GM18502 (cell line): Measurements from ENCODE around the gene DHFR.

ENCODE experiments used
- ATAC-seq: cut with Tn5 transposase; IDR thresholded peaks from one replicate; pipeline ENCODE4 v1.9.1; 2021; ENCODE audit warnings: mild to moderate bottlenecking; ENCODE audit not compliant: unreplicated experiment, poor library complexity

The DHFR gene

DNA sequence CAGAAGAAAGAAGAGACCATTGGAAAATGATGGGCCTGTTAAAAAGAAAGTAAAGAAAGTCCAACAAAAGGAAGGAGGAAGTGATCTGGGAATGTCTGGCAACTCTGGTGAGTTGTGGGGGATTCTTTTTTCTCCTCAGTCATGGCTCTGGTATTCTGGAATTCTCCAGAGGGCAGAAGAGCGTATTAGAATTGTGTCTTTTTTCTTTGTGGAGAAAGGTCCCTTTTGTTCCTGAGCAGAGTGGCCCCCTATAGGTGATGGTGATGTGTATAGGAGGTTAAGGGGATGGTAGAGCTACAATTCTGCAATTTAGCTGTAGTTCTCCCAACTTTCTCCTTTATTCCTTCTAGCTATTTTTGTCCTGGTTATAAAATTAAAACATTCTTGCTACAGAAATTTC lies 1.6 kb upstream of the DHFR start:
- no peak for ATAC-seq

DNA sequence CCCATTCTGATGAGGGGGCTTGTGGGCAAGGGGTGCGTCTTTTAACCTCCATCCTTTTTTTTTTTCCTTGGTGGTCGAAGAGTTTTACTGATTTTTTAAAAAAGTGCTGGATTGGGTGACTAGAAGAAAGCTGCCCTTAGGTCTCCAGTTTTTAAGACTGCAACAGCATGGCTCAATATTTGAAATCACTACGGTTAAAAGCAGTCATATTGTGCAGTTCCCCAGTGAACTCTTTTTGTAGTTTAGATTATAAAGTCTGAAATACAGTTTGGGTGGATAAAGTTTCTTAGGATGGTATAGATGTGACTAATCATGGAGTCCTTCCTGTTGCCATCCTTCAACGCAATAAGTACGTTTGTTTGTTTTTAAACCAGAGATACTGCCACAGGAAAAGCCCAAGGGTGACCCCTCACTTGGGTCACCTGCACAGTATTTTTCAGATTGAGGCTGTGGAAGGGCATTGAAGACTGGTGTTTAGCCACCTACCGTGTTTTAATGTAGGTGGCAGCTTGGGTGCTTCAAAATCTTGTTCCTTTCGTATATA lies 520 bp upstream of the DHFR start:
- no peak for ATAC-seq

DNA sequence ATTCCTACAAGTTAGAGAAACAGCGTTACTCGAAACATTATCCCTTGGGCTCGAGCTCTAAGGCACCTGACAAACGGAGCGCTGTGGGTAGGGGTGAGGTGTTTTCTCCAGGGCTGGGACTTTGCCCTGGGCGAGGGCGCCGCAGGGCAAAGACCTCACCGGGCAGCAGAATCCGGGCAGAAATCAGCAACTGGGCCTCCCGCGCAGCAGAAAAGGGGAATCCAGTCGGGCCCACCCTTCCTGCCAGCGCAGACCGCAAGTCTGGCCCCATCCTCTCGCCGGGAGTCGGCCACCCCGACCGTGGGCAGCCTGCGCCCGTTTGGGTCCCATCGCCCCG lies 761 bp downstream of the DHFR start:
- peak; percentile 0 for ATAC-seq

- no peak for ATAC-seq
These were observed 1.3 kb downstream of the DHFR start for GRCh38 chr5:80653502-80653901.

DNA sequence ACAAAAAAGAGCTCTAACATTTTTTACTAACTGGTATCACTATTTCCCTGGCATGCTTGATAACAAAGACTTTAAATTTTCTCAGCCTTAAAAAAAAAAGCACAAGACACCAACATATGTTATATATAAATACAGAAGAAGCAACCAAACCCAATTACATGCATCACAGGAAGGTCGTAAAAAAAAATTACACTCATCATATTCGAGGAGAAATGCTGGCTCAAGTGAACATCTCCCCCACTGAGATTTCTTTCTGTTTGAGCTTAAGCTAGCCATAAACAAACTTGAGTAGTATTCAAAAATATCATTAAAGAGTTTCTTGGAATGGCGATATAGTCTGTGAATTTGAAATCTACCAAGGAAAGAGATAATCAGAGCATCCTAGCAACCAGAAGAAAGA lies 7.9 kb downstream of the DHFR start:
- no peak for ATAC-seq

- no peak for ATAC-seq
These were observed 9.9 kb downstream of the DHFR start for GRCh38 chr5:80644900-80645299.

DNA sequence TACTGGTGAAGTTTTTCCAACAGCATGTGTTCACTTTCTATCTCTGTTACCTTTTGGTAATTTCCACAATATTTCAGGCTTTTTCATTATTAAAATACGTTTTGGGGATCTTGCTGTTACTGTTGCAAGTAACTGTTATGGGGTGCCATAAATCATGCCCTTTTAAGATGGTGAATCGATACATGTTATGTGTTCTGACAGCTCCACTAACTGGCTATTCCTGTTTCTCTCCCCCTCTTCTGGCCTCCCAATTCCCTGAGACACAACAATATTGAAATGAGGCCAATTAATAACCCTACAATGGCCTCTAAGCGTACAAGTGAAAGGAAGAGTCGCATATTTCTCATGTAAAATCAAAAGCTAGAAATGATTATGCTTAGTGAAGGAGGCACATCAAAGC lies 13.4 kb downstream of the DHFR start:
- ATAC-seq: no peak

DNA sequence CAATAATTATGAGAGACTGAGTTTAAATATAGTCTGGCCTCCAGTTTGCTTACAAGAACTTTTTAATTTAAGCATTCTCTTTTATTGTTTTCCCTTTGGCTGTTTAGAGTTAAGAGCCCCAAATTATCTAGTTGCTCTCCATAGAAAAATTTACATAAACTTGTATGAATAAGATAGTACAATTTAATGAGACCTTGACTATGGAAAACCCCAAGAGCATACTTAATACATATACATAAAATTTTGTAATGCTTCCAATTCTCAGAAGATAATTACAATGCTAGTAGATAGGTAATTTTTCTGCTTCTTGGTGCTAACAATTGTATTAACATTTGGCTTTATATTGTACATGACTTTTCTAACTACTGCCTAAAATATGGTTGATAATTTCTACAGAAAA lies 20.6 kb downstream of the DHFR start:
- ATAC-seq: no peak

DNA sequence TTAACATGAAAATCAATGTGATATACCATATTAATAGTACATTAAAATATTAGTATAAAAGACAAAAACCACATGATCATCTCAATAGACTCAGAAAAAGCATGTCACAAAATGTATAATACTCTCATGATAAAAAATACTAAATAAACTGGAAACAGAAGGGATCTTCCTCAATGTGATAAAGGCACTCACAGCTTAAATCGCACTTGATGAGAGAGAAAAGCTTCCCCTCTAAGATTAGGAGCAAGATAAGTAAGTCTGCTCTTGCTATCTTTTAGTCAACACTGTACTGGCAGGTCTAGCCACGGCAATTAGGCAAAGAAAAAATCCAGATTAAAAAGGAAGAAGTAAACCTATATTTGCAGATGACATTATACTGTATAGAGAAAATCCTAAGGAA lies 22.1 kb downstream of the DHFR start:
- ATAC-seq: no peak

- ATAC-seq: no peak
These were observed 23.2 kb downstream of the DHFR start for GRCh38 chr5:80631278-80632259.

GRCh38 chr5:80629281-80629680 lies 25.5 kb downstream of the DHFR start:
- no peak for ATAC-seq

- no peak for ATAC-seq
These were observed 29.6 kb downstream of the DHFR start for GRCh38 chr5:80625230-80625629.

- ATAC-seq: no peak
These were observed 30.8 kb downstream of the DHFR start for GRCh38 chr5:80623999-80624398.

DNA sequence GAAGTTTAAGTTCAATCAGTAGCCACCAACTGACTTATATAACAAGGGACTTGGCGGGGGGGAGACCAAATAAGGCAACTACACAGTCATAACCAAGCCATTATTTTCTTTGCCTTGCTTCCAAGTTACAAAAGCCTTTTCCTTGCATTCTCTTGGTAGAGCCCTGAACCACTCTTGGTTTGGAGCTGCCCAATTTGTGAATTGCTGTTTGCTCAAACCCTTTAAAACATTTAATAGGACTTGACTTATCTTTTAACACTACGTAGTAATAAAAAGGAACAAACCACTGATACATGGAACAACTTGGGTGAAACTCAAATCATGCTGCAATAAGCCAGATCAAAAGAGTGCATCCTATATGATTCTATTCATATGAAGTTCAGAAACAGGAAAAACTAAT lies 32.0 kb downstream of the DHFR start:
- no peak for ATAC-seq

DNA sequence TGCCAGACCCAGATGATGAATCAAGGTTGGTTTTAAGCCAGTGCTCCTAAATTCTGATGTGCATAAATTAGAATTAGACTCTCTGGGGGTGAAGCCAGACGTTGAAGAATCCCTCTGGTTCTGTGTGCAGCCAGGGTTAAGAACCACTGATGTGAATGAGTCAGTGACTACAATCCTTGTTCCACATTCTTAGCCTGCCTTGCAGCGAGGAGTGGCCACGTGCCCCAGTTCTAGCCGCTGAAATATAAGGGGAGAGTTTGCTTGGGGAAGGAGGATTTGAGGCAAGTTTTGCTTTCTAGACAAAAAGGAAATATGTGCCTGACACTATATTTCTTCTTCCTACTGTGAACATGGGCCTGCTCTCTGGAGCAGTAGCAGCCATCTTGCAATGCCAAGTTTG lies 34.6 kb downstream of the DHFR start:
- no peak for ATAC-seq

DNA sequence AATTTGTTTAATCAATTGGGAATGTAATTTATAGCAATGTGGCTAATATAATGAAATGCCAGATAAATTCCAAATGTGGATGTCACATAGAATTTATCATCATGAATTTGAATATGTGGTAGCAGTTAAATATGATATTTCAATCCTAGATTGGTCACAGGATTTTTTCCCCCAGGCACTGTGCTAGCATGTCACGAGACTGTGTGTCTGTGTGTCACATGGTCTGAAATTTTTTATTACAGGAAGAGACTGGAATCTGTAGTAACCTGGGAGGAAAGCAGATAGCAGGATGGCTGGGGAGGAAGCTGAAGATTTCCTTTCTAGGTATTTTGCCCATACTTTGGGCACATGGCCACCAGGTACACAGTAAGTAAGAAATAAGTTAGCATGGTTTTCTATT lies 35.7 kb downstream of the DHFR start:
- ATAC-seq: no peak

DNA sequence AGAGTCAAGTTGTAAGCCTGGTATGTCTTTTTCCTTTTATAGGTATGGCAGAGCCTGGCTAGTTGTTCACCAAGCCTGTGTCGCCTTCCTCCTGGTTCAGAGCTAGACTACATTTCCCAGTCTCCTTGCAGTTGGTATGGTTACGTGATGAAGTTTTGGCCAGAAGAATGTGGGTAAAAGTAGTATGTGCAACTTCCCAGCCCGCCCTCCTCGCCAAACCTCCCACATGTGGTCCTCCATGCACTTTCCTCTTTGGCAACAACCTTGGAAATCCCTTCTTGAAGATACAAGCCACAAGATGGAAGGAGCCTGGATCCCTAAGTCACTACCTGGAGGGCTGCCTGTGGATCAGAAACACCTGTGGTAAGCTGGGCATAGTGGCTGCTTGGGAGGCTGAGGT lies 36.3 kb downstream of the DHFR start:
- ATAC-seq: no peak

DNA sequence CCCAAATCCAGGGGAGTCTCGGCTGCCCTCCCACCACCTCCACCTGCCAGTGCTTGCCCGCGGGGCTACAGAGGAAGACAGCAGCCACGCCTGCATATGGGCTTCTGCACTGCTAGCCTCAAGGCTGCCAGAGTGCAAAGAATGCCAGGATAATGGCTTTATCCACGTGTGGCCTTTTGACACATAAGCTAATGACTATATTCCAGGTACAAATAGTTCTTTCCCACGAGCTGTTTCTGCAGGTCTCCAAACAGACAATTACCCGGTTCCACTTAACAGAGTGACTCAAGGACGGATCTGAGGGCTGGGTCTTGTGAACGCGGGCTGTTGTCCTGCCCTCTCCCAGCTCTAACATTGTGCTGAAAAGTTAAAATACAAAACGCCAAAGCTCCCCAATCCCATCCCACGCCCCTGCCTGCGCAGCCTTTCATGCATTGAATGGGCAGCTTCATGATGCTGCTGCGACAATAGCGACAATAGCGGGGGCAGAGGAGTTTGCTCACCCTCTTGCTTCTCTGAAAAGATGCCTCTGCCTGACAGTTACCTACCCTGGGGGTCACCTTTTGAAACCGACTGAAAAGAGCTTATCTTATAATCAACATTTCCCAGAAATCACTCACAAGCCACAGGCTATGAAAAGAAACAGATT lies 39.4 kb downstream of the DHFR start:
- ATAC-seq: no peak

DNA sequence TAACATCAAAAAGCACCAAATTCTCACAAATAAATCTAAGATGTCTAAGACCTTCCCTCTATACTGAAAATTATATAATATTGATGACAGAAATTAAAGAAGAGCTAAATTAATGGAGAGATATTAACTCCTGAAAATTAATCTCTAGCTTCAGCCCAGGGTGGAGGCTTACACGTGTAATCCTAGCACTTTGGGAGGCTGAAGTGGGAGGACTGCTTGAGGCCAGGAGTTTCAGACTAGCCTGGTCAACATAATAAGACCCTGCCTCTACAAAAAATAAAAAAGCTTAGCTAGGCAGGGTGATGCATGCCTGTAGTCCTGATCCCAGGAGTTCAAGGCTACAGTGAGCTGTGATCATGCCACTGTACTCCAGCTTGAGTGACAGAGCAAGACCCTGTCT lies 45.1 kb downstream of the DHFR start:
- no peak for ATAC-seq

- ATAC-seq: no peak
These were observed 46.1 kb downstream of the DHFR start for GRCh38 chr5:80608731-80609130.

DNA sequence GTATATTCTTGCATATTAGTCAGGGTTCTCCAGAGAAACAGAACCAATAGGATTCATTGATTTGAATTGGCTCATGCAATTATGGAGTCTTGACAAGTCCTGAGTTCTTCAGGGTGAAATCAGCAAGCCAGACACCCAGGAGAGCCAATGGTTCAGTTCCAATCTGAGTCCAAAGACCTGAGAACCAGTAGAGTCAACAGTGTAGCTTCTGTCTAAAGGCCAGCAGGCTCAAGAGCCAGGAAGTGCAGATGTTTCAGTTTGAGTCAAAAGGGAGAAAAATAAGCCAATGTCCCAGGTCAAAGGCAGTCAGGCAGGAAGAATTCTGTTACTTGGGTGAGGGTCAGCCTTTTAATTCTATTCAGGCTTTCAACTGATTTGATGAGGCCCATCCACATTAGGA lies 47.0 kb downstream of the DHFR start:
- peak; percentile 81 for ATAC-seq

DNA sequence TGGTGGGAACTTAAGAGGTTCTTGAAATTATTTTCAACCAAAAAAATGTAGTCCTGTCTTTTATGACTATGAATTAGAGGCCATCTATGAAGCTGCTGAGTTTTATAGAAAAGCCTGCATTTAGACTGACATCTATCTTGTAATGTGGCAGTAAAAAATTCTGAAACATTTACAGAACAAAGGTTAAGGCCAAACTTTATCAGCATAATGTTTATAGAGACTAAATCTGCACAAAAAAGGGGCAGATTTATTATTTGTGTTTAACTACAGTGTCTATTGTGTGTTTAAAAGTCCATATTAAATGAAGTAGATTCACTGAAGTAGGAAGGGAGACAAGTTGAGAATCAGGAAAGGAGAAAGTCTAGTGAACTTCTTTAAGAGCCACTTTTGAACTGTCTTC lies 47.4 kb downstream of the DHFR start:
- ATAC-seq: no peak
